ENCODE data around the gene ADIPOR2. TPM values are rescaled to one million over a fixed set of nuclear protein-coding genes. Genes with fewer than 3 reads are reported as not detected.

ADIPOR2 gene
- total and polyA plus RNA-seq, 2 of the 4 experiments (the other 2 are of a cell fraction): 20.0 to 24.9 TPM

DNA sequence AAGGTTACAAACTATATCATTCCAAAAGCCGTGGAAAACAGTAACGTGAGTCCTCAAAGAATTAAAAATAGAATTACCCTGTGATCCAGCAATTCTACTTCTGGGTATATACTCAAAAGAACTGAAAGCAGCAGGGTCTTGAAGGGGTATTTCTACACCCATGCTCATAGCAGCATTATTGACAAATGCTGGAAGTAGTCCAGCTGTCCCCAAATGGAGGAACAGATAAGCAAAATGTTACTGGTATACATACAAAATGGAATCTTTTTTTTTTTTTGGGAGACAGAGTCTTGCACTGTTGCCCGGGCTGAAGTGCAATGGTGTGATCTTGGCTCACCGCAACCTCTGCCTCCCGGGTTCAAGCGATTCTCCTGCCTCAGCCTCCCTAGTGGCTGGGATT, 32.9 kb downstream of the ADIPOR2 start:
- H2BK15ac ChIP-seq (ENCODE audit: low read depth, low read length): no peak overlapping the region
- H2AK9ac ChIP-seq (replicated peaks; ENCODE audit: low read depth, low read length, poor library complexity): no peak overlapping the region
- no TSS peak for BruUV-seq (replicated peaks)
- no peak overlapping the region for H3K56ac ChIP-seq (ENCODE audit: extremely low read depth, insufficient read depth, low read length)
- POLR2A ChIA-PET (ENCODE audit: unreplicated experiment): interaction anchor here (0.5 kb wide), 1 partner anchor 377 kb away, joined by 3 read pairs; no protein-coding TSS in a partner anchor
- no peaks in the 10 kb centered on the region for H3K36me3 ChIP-seq (ENCODE audit: control insufficient read depth, insufficient read depth, low read length)
- peaks cover 18 to 40% of the 10 kb centered on the region in 2 experiments for H3K79me1 ChIP-seq (ENCODE audit: low read depth in 1 of 2, low read length in 2 of 2)
- H2BK20ac ChIP-seq (ENCODE audit: low read depth, low read length): no peak overlapping the region
- no peaks in the 10 kb centered on the region for H3K27me3 ChIP-seq (ENCODE audit: control insufficient read depth, insufficient read depth, low read length)
- intact Hi-C loops (cut with micrococcal nuclease): loop anchor here (5.0 kb wide), 1 partner anchor 34 kb away; no protein-coding TSS in a partner anchor
- H3K4me2 ChIP-seq (ENCODE audit: low read depth, low read length): no peak overlapping the region
- no peak overlapping the region for H2BK120ac ChIP-seq (ENCODE audit: low read depth, low read length)
- H3K9me1 ChIP-seq (ENCODE audit: insufficient read depth, low read length): no peaks in the 10 kb centered on the region; the same call in 1 of the 2 replicates
- H2BK5ac ChIP-seq (ENCODE audit: low read depth, low read length, poor library complexity, severe bottlenecking): no peak overlapping the region
- no peak overlapping the region for H2AFZ ChIP-seq (replicated peaks; ENCODE audit: low read length, poor library complexity)
- H4K91ac ChIP-seq (ENCODE audit: insufficient read depth, low read depth, low read length): no peak overlapping the region
- DNase-seq (no peak), ATAC-seq (ENCODE audit: low read depth) (no peak)
- peaks cover 25% of the 10 kb centered on the region for H4K20me1 ChIP-seq (ENCODE audit: insufficient read depth, low read length)
- H3K4me1 ChIP-seq (ENCODE audit: control insufficient read depth, insufficient read depth, low read length): no peaks in the 10 kb centered on the region
- no peak overlapping the region for H3K9ac ChIP-seq (ENCODE audit: low read depth, low read length)
- no peak overlapping the region for H3K18ac ChIP-seq (ENCODE audit: low read depth, low read length)
- TF ChIP-seq MAFK (IDR thresholded peaks at IDR 0.05; ENCODE audit: low read depth, low read length) (no peak), FOS (IDR thresholded peaks at IDR 0.05; ENCODE audit: low read depth, low read length) (no peak), SMC3 (IDR thresholded peaks at IDR 0.05; ENCODE audit: low read depth, low read length) (no peak), NFE2L2 (IDR thresholded peaks at IDR 0.05; ENCODE audit: low read depth, low read length) (no peak), POLR2A (IDR thresholded peaks at IDR 0.05; ENCODE audit: low read depth, low read length) (no peak), MXI1 (IDR thresholded peaks at IDR 0.05; ENCODE audit: borderline replicate concordance, low read depth, low read length) (no peak), RFX5 (IDR thresholded peaks at IDR 0.05; ENCODE audit: low read depth, low read length) (no peak), CEBPB (IDR thresholded peaks at IDR 0.05; ENCODE audit: low read depth, low read length) (no peak)
- TF ChIP-seq, protein P1, sequence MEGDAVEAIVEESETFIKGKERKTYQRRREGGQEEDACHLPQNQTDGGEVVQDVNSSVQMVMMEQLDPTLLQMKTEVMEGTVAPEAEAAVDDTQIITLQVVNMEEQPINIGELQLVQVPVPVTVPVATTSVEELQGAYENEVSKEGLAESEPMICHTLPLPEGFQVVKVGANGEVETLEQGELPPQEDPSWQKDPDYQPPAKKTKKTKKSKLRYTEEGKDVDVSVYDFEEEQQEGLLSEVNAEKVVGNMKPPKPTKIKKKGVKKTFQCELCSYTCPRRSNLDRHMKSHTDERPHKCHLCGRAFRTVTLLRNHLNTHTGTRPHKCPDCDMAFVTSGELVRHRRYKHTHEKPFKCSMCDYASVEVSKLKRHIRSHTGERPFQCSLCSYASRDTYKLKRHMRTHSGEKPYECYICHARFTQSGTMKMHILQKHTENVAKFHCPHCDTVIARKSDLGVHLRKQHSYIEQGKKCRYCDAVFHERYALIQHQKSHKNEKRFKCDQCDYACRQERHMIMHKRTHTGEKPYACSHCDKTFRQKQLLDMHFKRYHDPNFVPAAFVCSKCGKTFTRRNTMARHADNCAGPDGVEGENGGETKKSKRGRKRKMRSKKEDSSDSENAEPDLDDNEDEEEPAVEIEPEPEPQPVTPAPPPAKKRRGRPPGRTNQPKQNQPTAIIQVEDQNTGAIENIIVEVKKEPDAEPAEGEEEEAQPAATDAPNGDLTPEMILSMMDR (conservative IDR thresholded peaks at IDR 0.05; ENCODE audit: low read depth, low read length): no peak
- no peak overlapping the region for H3K4ac ChIP-seq (ENCODE audit: low read depth, low read length)
- H4K5ac ChIP-seq (ENCODE audit: low read depth, low read length): no peak overlapping the region
- H3K9me3 ChIP-seq (ENCODE audit: control insufficient read depth, insufficient read depth, low read length): no peaks in the 10 kb centered on the region
- no CpG with 5 or more reads among the region's 6 CpGs for WGBS, 2 experiments (ENCODE audit: extremely low coverage in 2 of 2, insufficient read length in 1 of 2)
- CTCF ChIA-PET: no interaction called here
- no peak overlapping the region for H4K8ac ChIP-seq (ENCODE audit: low read depth in 2 of 2, low read length in 2 of 2)
- no peak overlapping the region for H3K4me3 ChIP-seq (ENCODE audit: insufficient read depth, low read depth, low read length)
- no peak overlapping the region for H3K14ac ChIP-seq (replicated peaks; ENCODE audit: low read depth, low read length)
- H3K27ac ChIP-seq (ENCODE audit: insufficient read depth, low read length): no peak overlapping the region
- H3K23ac ChIP-seq (ENCODE audit: low read depth, low read length): no peak overlapping the region
- dilution Hi-C loops (cut with HindIII; ENCODE audit: low sequenced_read_pairs, unreplicated experiment): no loop called here
- in situ Hi-C loops (cut with MboI; ENCODE audit: low sequenced_read_pairs): no loop called here
- H2AK5ac ChIP-seq (ENCODE audit: low read depth, low read length): no peak overlapping the region
